HuH-7 (cell line): ENCODE measurements around the gene ST6GALNAC2.
"Not testable (repeated sequence)": the region's sequence is repeated elsewhere in the genome, so short reads cannot be mapped to it uniquely, and the experiment has no call there.

Experiments used
- DNase-seq: peaks from one replicate; pipeline ENCODE4 v3.0.0; 2011; ENCODE audit warnings: low spot score

The ST6GALNAC2 gene

GRCh38 chr17:76527430-76528111 is 58.1 kb downstream of the ST6GALNAC2 start:
- no peak for DNase-seq

- not testable (repeated sequence) for DNase-seq
Observed at GRCh38 chr17:76527016-76527415, 58.6 kb downstream of the ST6GALNAC2 start.

- DNase-seq: not testable (repeated sequence)
Observed at GRCh38 chr17:76525513-76525833, 60.2 kb downstream of the ST6GALNAC2 start.

- DNase-seq: no peak
Observed at GRCh38 chr17:76524598-76525512, 60.8 kb downstream of the ST6GALNAC2 start.

DNA sequence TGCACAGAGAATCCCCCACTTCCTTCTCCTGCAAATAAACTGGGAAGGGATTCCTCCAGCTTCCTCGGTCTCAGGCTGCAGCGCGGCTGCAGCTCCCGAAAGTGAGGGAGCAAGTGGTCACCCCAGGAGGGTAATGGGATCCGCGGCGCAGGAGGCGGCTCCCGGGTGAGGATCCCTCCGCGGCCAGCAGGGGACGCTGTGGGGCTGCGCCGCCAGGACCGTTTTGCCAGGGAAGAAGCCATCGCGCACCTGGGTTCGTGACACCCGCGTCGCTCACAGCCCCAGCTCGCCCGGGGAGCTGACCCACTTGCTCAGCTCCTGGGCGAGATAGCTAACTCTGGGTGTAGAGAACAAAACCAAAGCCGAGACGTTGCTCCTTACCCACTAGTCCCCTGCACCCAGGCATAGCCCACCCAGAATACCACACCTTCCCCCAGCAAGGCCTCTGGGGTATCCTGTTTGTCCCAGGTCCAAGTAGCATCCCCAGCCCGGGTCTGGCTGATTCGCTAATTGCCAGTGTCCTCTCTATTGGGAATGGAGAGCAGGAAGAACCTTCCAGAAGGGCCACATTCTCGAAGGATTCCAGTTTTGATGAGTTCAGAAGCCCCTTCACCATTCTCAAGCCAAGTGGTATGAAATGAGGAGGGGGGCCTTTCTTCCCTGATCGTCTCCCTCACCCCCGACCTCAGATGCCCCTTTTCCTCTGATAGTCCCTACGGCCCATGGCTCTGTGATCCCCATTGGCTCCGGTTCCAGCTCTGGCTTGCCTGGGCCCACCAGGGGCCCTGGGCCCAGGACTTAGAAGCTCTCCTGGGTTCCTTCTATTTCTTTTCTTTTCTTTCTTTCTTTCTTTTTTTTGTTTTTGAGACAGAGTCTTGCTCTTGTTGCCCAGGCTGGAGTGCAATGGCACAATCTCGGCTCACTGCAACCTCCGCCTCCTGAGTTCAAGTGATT is 62.3 kb downstream of the ST6GALNAC2 start:
- peak; percentile 89 for DNase-seq

GRCh38 chr17:76521683-76522082 is 64.0 kb downstream of the ST6GALNAC2 start:
- not testable (repeated sequence) for DNase-seq

GRCh38 chr17:76521262-76521661 is 64.4 kb downstream of the ST6GALNAC2 start:
- DNase-seq: no peak

GRCh38 chr17:76519048-76519966 is 66.4 kb downstream of the ST6GALNAC2 start:
- no peak for DNase-seq

DNA sequence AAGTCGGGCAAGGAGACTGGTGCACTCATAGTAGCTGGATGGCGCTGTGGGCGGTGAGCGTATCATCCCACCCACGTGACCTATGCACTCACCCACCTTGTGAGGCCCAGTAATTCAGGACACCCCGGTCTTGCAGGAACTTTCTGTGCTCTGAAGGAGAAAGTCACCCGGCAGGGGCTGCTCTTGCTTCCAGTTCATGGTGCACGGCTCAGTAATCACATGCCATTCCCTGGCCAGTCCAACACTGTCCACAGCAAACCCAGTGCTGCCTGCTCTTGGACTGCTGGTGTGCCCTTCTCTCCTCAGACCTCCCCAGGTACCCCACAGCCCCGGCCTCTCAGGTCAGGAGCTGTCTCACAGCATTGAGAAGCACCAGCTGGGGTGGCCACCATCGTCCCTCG is 68.0 kb downstream of the ST6GALNAC2 start:
- no peak for DNase-seq
